AG09319 (cell line): Measurements from ENCODE around the gene LAMTOR5.

Experiments
- DNase-seq: peaks from one replicate; pipeline ENCODE4 v3.0.0-alpha.2; 2010; ENCODE audit warnings: low read depth; ENCODE audit errors: extremely low read depth
- CTCF ChIP-seq: IDR thresholded peaks from 2 replicates; pipeline ENCODE4 v1.5.1; 2011; ENCODE audit warnings: low read depth, mild to moderate bottlenecking, inconsistent platforms, low read length, moderate library complexity

LAMTOR5 gene

GRCh38 chr1:110436635-110437034 lies 29.1 kb upstream of the LAMTOR5 start:
- DNase-seq = no peak
- TF ChIP-seq CTCF = no peak

- no peak for TF ChIP-seq CTCF
- no peak for DNase-seq
Measured at GRCh38 chr1:110434946-110435345, 27.5 kb upstream of the LAMTOR5 start.

GRCh38 chr1:110433803-110434202 lies 26.3 kb upstream of the LAMTOR5 start:
- no peak; the same call in 1 of the 2 replicates for TF ChIP-seq CTCF

GRCh38 chr1:110433213-110433612 lies 25.7 kb upstream of the LAMTOR5 start:
- TF ChIP-seq CTCF = no peak
- DNase-seq = no peak

More at GRCh38 chr1:110433803-110434202, 26.3 kb upstream of the LAMTOR5 start:
- DNase-seq = no peak

GRCh38 chr1:110430901-110431300 lies 23.4 kb upstream of the LAMTOR5 start:
- DNase-seq = no peak
- TF ChIP-seq CTCF = no peak

- no peak for DNase-seq
- no peak for TF ChIP-seq CTCF
Measured at GRCh38 chr1:110430366-110430765, 22.9 kb upstream of the LAMTOR5 start.

- no peak for DNase-seq
- TF ChIP-seq CTCF = no peak
Measured at GRCh38 chr1:110428946-110429345, 21.5 kb upstream of the LAMTOR5 start.
